Measurements from ENCODE around the gene CENPF. TPM values are rescaled to one million over a fixed set of nuclear protein-coding genes. Genes with fewer than 3 reads are reported as not detected.

CENPF gene
- polyA plus RNA-seq, 1 donor from 2014 or later: 5.4 TPM

- Histone ChIP-seq H4K20me1 (ENCODE audit: insufficient read depth) (no peaks in the 10 kb centered on the region), H3K27me3 (ENCODE audit: insufficient read depth, low read depth, low read length) (no peaks in the 10 kb centered on the region), H3K4me3 (ENCODE audit: low read length) (no peak overlapping the region), H3K27ac (ENCODE audit: low read length) (no peak overlapping the region), H3K9ac (ENCODE audit: low read length) (no peak overlapping the region), H3K4me2 (ENCODE audit: low read length) (no peak overlapping the region), H3K36me3 (ENCODE audit: insufficient read depth, low read length) (no peaks in the 10 kb centered on the region), H2AFZ (ENCODE audit: low read depth, low read length) (no peak overlapping the region), H3K79me2 (replicated peaks; ENCODE audit: insufficient read depth, low read length) (no peaks in the 10 kb centered on the region), H3K9me3 (ENCODE audit: low read length) (no peaks in the 10 kb centered on the region), H3K9me2 (ENCODE audit: insufficient read depth, low read length) (no peaks in the 10 kb centered on the region), H3F3A (ENCODE audit: insufficient read depth, low read length, poor library complexity, severe bottlenecking) (no peaks in the 10 kb centered on the region)
- TF ChIP-seq REST (IDR thresholded peaks at IDR 0.05; ENCODE audit: borderline replicate concordance) (no peak), RAD21 (conservative IDR thresholded peaks at IDR 0.05) (no peak), MXI1 (conservative IDR thresholded peaks at IDR 0.05; ENCODE audit: poor library complexity, severe bottlenecking) (no peak), EZH2 (IDR thresholded peaks at IDR 0.05; ENCODE audit: borderline replicate concordance, insufficient read depth, low read length, poor library complexity, severe bottlenecking) (no peak), EP300 (conservative IDR thresholded peaks at IDR 0.05; ENCODE audit: poor library complexity, severe bottlenecking) (no peak), TAF1 (IDR thresholded peaks at IDR 0.05; ENCODE audit: low read depth) (no peak), CTCF (IDR thresholded peaks at IDR 0.05; ENCODE audit: poor library complexity, severe bottlenecking) (no peak), SMC3 (conservative IDR thresholded peaks at IDR 0.05; ENCODE audit: poor library complexity) (no peak), POLR2AphosphoS5 (IDR thresholded peaks at IDR 0.05) (no peak)
Measured at GRCh38 chr1:214632091-214632490, 29.1 kb downstream of the CENPF start.

GRCh38 chr1:214633686-214634085, 30.7 kb downstream of the CENPF start:
- H3F3A ChIP-seq (ENCODE audit: insufficient read depth, low read length, poor library complexity, severe bottlenecking): no peaks in the 10 kb centered on the region
- H3K79me2 ChIP-seq (replicated peaks; ENCODE audit: insufficient read depth, low read length): no peaks in the 10 kb centered on the region
- no peak overlapping the region for H2AFZ ChIP-seq (ENCODE audit: low read depth, low read length)
- H3K27ac ChIP-seq (ENCODE audit: low read length): no peak overlapping the region
- no peaks in the 10 kb centered on the region for H3K9me2 ChIP-seq (ENCODE audit: insufficient read depth, low read length)
- no peaks in the 10 kb centered on the region for H4K20me1 ChIP-seq (ENCODE audit: insufficient read depth)
- no peaks in the 10 kb centered on the region for H3K36me3 ChIP-seq (ENCODE audit: insufficient read depth, low read length)
- no peaks in the 10 kb centered on the region for H3K9me3 ChIP-seq (ENCODE audit: low read length)
- TF ChIP-seq CTCF (IDR thresholded peaks at IDR 0.05; ENCODE audit: poor library complexity, severe bottlenecking) (no peak), MXI1 (conservative IDR thresholded peaks at IDR 0.05; ENCODE audit: poor library complexity, severe bottlenecking) (no peak), SMC3 (conservative IDR thresholded peaks at IDR 0.05; ENCODE audit: poor library complexity) (no peak), EZH2 (IDR thresholded peaks at IDR 0.05; ENCODE audit: borderline replicate concordance, insufficient read depth, low read length, poor library complexity, severe bottlenecking) (no peak), TAF1 (IDR thresholded peaks at IDR 0.05; ENCODE audit: low read depth) (no peak), RAD21 (conservative IDR thresholded peaks at IDR 0.05) (no peak), REST (IDR thresholded peaks at IDR 0.05; ENCODE audit: borderline replicate concordance) (no peak), POLR2AphosphoS5 (IDR thresholded peaks at IDR 0.05) (no peak), EP300 (conservative IDR thresholded peaks at IDR 0.05; ENCODE audit: poor library complexity, severe bottlenecking) (no peak)
- no peak overlapping the region for H3K4me3 ChIP-seq (ENCODE audit: low read length)
- no peak overlapping the region for H3K4me2 ChIP-seq (ENCODE audit: low read length)
- no peaks in the 10 kb centered on the region for H3K27me3 ChIP-seq (ENCODE audit: insufficient read depth, low read depth, low read length)
- H3K9ac ChIP-seq (ENCODE audit: low read length): no peak overlapping the region

Measured in neural cell (in vitro differentiated cells).